Skeletal muscle satellite cell (primary cell): Measurements from ENCODE around the gene VAV2. TPM values are rescaled to one million over a fixed set of nuclear protein-coding genes. Genes with fewer than 3 reads are reported as not detected.

Experiments
- H3K27me3 ChIP-seq: 2 replicates; pipeline ENCODE4 v1.7.0; 2013; ENCODE audit warnings: low read length; ENCODE audit not compliant: control insufficient read depth, insufficient read depth
- H3K36me3 ChIP-seq: 2 replicates; pipeline ENCODE4 v1.7.0; 2013; ENCODE audit warnings: mild to moderate bottlenecking, control low read depth, low read length; ENCODE audit not compliant: insufficient read depth
- H3K4me1 ChIP-seq: 2 replicates; pipeline ENCODE4 v1.7.0; 2013; ENCODE audit warnings: low read length; ENCODE audit not compliant: control insufficient read depth, insufficient read depth
- H3K4me2 ChIP-seq: 2 replicates; pipeline ENCODE4 v1.7.0; 2013; ENCODE audit warnings: mild to moderate bottlenecking, low read length
- H3K4me3 ChIP-seq: 2 replicates; pipeline ENCODE4 v1.7.0; 2013; ENCODE audit warnings: low read length
- H3K9ac ChIP-seq: 2 replicates; pipeline ENCODE4 v1.7.0; 2013; ENCODE audit warnings: mild to moderate bottlenecking, low read depth, low read length, moderate library complexity
- H3K9me3 ChIP-seq: replicated peaks from 2 replicates; pipeline ENCODE4 v1.7.0; 2013; ENCODE audit warnings: mild to moderate bottlenecking, control low read depth, low read length
- total RNA-seq: library from RNA; depleted of rRNA; stranded (reverse); fragments of >200 nt; gene quantifications from 2 replicates; pipeline ENCODE4 v1.2.3, GENCODE V29; 2012; rRNA removed

VAV2 gene
- 10.9 and 12.9 TPM in 2 replicates for total RNA-seq

DNA sequence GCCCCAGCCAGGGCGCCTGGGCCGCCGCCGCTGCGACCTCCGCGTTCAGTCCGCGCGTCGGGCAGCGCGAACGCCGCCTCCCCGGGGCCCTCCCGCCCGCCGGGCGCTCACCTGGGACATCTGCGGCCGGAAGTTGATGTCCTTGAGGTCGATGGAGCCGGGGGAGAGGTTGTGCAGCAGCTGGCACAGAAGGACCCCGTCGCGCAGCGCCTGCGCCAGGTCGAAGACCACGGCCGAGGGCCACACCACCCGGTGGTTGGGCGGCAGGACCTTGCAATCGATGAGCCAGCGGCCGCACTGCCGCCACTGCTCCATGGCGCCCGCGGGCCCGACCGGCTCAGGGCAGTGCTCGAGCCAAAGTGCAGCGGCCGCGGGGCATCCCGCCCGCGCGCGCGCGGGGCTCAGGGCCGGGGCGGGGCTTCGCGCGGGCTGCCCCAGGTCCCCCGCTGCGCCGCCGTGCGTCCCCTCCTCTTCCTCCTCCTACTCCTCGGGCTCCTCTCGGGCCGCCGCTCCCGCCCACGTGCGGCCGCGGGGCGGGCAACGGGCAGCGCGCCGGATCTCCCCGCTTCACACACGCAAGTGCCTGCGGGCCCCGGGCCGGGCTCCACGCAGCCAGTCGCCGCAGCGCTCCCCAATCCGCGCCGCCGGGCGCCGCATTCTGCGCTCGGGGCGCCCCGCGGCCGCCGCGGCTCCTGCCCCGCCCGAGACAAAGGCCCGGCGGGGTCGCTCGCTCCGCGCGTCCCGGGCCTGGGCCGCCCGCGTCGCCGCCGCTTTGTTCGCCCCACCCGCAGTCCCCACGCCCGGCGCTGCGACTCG, at the start of gene VAV2:
Gene VAV2, minus strand, starts transcription at position 361 of the 816 bp plus-strand sequence. Its CDS starts 46 bp downstream, at position 315.
- Histone ChIP-seq H3K27me3 (peaks cover 12% of the 10 kb centered on the region), H3K36me3 (no peaks in the 10 kb centered on the region), H3K4me1 (peaks cover 27% of the 10 kb centered on the region), H3K4me3 (peak within 1 kb of the TSS; percentile 99), H3K9me3 (no peaks in the 10 kb centered on the region), H3K9ac (peak within 1 kb of the TSS; percentile 94), H3K4me2 (peak within 1 kb of the TSS; percentile 98)

GRCh38 chr9:134041649-134041962, 49.5 kb upstream of the VAV2 start:
- H3K36me3 ChIP-seq, result peaks cover 62% of the 10 kb centered on the region
- no peak overlapping the region for H3K9ac ChIP-seq
- H3K9me3 ChIP-seq, result no peaks in the 10 kb centered on the region
- no peak overlapping the region for H3K4me2 ChIP-seq
- H3K4me3 ChIP-seq, result no peak overlapping the region
- no peaks in the 10 kb centered on the region for H3K27me3 ChIP-seq
- H3K4me1 ChIP-seq, result peaks cover 7% of the 10 kb centered on the region

- peaks cover 67% of the 10 kb centered on the region for H3K36me3 ChIP-seq
- no peak overlapping the region for H3K4me2 ChIP-seq
- no peak overlapping the region for H3K4me3 ChIP-seq
- no peaks in the 10 kb centered on the region for H3K9me3 ChIP-seq
- no peaks in the 10 kb centered on the region for H3K27me3 ChIP-seq
- H3K9ac ChIP-seq, result no peak overlapping the region
- peaks cover 7% of the 10 kb centered on the region for H3K4me1 ChIP-seq
Observed at GRCh38 chr9:134040781-134041648, 48.9 kb upstream of the VAV2 start.

DNA sequence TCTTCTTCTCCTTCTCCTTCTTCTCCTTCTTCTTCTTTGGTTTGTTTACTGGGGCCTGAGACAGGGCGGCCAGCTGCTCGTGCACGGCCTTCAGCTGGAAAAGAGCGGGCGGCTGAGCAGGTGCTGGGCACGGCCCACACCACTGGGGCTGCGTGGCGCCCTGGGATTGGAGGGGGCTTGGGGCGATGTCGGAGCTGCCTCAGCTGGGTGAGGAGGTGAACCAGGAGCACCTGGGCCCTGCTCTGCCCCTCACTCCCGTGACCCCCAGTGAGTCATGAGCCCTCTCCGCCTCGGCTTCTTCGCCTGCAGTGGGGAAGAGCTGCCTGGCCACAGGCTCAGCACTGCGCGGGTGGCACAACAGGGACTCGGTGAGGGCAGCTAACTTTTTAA, 48.0 kb upstream of the VAV2 start:
- Histone ChIP-seq H3K4me1 (peaks cover 7% of the 10 kb centered on the region), H3K9me3 (no peaks in the 10 kb centered on the region), H3K4me3 (no peak overlapping the region), H3K36me3 (peaks cover 68% of the 10 kb centered on the region), H3K9ac (no peak overlapping the region), H3K4me2 (no peak overlapping the region), H3K27me3 (no peaks in the 10 kb centered on the region)

DNA sequence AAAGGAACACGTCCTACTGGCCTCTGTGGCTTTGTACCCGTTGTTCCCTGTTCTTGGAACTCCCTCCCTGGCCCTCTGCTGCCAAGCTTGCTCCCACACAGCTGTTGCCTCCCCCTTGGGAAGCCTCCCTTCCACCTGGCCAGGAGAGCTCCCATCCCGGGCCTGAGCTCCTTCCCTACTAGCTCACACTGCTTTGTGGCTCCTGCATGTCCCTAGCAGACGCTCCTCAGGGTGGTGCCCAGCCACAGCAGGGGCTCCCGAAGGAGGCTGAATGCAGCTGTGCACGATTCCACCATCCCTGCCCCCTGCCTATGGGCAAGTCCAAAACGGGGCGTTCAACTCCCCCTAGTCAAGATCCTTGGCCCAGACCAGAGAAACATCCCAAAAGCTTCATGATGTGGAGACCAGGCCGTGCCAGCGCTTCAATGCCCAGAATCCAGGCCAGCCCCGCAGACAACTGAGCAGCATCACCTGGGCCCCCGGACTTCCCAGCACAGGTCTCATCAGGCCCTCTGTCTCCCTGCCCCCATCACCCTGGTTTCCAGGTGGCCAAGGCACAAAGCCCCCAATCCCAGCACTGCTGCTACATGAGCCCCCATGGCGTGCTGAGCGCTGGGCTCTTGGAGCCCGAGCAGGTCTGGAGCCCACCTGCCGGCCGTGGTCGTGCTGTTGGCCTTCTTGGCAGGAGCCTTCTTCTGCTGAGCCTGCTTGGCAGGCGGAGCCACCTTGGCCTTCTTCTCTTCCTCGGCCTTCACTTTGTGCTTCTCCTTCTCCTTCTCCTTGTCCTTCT, 47.5 kb upstream of the VAV2 start:
- no peaks in the 10 kb centered on the region for H3K9me3 ChIP-seq
- H3K9ac ChIP-seq, result no peak overlapping the region
- peaks cover 68% of the 10 kb centered on the region for H3K36me3 ChIP-seq
- H3K4me1 ChIP-seq, result peaks cover 7% of the 10 kb centered on the region
- no peak overlapping the region for H3K4me2 ChIP-seq
- H3K4me3 ChIP-seq, result no peak overlapping the region
- H3K27me3 ChIP-seq, result no peaks in the 10 kb centered on the region

- Histone ChIP-seq H3K27me3 (no peaks in the 10 kb centered on the region), H3K9ac (no peak overlapping the region), H3K36me3 (peaks cover 75% of the 10 kb centered on the region), H3K4me2 (no peak overlapping the region), H3K4me3 (no peak overlapping the region), H3K4me1 (peaks cover 7% of the 10 kb centered on the region), H3K9me3 (no peaks in the 10 kb centered on the region)
Observed at GRCh38 chr9:134037641-134038040, 45.5 kb upstream of the VAV2 start.

DNA sequence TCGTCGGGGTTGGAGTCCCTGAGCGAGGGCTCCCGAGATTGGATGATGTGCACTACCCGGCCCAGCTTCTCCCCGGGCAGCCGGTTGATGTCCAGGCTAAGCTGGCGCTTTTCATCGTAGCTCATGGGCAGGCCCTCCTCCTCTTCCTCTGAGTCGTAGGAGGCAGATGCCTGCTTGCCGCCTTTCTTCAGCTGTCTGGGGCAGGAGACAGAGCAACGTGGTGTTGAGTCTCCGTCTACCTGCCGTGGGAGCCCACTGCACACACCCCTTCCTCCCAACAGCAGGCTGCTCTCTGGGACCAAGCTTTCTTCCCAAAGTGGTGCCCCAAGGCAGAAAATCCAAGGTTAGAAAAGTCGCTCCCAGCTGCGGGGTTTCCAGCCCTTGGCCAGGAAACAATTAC, 44.0 kb upstream of the VAV2 start:
- peaks cover 73% of the 10 kb centered on the region for H3K36me3 ChIP-seq
- H3K27me3 ChIP-seq, result no peaks in the 10 kb centered on the region
- peaks cover 6% of the 10 kb centered on the region for H3K4me1 ChIP-seq
- no peaks in the 10 kb centered on the region for H3K9me3 ChIP-seq
- H3K4me2 ChIP-seq, result no peak overlapping the region
- H3K9ac ChIP-seq, result no peak overlapping the region
- no peak overlapping the region for H3K4me3 ChIP-seq

GRCh38 chr9:134035041-134036039, 43.2 kb upstream of the VAV2 start:
- no peaks in the 10 kb centered on the region for H3K27me3 ChIP-seq
- no peaks in the 10 kb centered on the region for H3K4me1 ChIP-seq
- no peak overlapping the region for H3K9ac ChIP-seq
- no peak overlapping the region for H3K4me2 ChIP-seq
- H3K4me3 ChIP-seq, result no peak overlapping the region
- H3K9me3 ChIP-seq, result no peaks in the 10 kb centered on the region
- peaks cover 77% of the 10 kb centered on the region for H3K36me3 ChIP-seq

DNA sequence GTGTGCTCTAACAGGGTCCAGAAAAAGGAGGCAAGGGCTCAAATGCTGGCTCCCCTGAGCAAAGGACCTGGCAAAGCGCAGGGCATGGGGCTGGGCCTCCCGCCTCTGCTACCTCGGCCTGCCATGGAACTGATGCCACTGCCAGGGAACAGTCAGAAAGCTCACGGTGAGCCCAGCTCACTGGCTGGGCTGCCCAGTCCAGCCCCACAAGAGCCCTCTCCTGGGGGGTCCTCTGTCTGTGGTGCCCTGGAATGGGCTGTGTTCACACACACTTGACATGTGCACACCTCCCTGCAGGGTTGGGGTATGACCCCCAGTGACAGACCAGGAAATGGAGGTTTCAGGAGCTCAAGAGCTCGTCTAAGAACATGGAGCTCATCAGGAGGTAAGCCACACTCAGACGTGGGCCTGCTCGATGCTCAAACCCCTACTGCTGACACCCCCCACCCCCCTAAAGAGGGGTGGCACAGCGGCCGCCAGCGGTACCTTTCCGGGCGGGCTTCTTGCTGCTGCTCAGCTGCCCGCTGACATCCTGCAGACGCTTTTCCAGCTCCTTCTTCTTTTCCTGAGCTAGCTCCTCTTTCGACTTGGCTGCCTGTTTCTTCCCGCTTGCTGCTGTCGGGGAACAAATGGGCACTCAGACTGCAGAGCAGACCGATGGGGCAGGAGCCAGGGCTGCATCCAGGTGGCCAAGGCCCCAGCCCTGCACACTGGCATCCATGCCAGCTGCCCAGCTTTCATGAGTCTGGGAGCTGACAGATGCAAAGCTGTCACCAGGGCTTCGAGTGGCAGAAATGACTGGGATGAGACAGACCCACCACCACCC, 42.3 kb upstream of the VAV2 start:
- Histone ChIP-seq H3K4me3 (no peak overlapping the region), H3K27me3 (no peaks in the 10 kb centered on the region), H3K4me2 (no peak overlapping the region), H3K36me3 (peaks cover 71% of the 10 kb centered on the region), H3K4me1 (no peaks in the 10 kb centered on the region), H3K9ac (no peak overlapping the region), H3K9me3 (no peaks in the 10 kb centered on the region)
